MV-4-11 (cell line): Measurements from ENCODE around the gene SLC29A3.
A peak's percentile ranks its signal among the peaks of the same experiment; 100 is the strongest.
"Not testable (repeated sequence)": the region's sequence is repeated elsewhere in the genome, so short reads cannot be mapped to it uniquely, and the experiment has no call there.

ENCODE experiments used
- DNase-seq: peaks from one replicate; lab custom pipeline; 2025; lab: John Stamatoyannopoulos, UW

SLC29A3 gene

GRCh38 chr10:71284544-71285179 lies 34.4 kb upstream of the SLC29A3 start:
- no peak for DNase-seq

DNA sequence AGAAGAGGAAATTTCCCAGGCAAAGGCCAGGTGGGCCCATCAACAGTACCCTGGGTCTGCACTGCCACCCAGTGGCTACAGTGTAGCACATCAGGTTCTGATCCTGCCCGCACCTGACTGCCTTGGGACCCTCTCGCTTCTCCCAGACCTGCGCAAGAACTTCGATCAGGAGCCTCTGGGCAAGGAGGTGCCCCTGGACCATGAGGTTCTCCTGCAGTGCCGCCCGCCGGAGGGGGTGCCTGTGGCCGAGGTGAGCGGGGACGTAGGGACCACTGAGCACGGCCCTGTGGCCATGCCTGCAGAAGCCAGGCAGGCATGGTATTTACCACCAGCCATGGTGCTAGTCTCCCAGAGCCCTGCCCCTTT lies 33.9 kb upstream of the SLC29A3 start:
- DNase-seq = no peak

DNA sequence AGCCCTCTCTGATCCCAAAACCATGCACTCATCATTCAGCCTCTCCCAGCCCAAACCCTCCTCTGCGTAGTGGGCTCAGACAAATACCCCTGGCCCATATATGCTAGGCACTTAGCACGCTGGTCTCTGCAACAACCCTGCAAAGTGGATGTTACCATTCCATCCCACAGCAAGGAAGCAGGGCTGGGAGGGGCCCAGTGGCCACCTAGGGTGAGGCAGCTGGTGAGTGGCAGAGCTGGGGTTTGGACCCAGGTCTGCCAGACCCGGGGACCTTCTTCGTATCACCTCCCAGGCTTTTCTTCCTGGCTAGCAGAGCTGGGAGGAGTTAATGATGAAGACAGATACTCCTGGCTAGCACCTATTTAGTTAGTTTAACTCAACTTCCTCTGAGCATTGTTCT lies 33.1 kb upstream of the SLC29A3 start:
- DNase-seq = no peak

GRCh38 chr10:71286521-71287294 lies 32.4 kb upstream of the SLC29A3 start:
- no peak for DNase-seq

DNA sequence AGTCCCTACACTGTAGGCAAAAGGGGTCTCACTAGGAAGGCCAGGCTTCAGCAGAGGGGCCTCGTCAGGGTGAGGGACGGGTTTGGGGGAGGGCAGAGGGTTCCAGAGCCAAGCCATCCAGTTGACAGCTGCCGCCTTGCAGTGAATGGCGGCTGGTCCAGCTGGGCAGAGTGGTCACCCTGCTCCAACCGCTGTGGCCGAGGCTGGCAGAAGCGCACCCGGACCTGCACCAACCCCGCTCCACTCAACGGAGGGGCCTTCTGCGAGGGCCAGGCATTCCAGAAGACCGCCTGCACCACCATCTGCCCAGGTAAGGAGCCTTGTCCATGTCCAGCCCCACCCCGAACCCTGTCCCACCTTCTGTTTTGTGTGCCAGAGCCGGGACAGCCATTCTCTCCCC lies 31.6 kb upstream of the SLC29A3 start:
- no peak for DNase-seq

GRCh38 chr10:71288461-71288860 lies 30.6 kb upstream of the SLC29A3 start:
- no peak for DNase-seq

DNA sequence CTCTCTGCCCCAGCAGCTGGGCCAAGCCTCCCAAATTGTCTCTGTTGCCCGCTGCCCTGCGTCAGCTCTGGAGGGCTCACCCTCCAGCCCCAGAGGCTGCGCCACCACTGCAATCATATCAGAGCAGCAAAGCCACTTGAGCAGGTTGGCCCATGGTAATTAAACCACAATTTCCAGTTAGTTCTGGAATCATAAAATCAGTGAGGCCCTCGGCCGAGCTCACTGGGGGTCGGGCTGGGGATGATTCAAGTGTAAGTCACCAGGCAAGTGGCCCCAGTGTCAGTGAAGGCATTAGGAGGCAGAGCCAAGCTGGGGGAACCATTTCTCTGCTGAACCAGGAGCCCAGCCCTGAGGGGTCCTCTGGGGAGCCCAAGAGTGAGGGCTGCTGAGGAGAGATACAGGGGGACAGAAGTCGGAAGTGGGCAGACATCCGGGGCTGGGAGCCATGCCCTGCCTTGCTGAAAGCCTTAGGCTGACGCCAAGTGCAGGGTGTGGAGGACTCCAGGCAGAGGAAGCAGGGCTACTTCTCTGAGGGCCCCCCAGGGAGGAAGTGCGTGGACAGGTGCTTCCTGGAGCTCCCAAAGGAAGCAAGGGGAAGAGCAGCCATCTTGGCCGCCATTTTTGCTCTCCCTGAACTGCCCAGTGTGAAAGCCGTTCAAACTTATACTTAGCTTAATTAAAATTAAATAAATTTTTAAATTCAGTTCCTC lies 29.5 kb upstream of the SLC29A3 start:
- no peak for DNase-seq

- DNase-seq = no peak
Observed at GRCh38 chr10:71290331-71290730, 28.7 kb upstream of the SLC29A3 start.

DNA sequence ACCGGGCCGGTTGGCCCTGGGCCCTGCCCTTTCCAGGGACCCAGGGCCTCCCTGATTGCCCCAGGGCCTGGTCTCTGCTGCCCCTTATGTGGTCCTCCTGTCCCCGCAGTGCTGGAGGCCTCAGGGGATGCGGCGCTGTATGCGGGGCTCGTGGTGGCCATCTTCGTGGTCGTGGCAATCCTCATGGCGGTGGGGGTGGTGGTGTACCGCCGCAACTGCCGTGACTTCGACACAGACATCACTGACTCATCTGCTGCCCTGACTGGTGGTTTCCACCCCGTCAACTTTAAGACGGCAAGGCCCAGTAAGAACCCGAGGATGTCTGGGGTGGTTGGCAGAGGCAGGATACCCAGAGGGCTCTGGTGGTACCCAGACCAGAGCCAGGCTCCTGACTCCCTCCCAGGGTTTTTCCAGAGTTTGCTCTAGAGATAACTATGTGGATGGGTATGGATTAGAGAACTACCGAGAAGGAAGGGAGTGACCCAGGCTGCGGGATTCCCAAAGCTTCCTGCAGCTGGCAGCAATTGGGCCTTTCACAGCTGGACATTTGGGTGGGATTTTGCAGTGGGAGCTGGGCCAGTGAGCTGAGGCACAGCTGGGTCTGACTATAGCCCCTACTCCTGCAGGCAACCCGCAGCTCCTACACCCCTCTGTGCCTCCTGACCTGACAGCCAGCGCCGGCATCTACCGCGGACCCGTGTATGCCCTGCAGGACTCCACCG lies 28.1 kb upstream of the SLC29A3 start:
- DNase-seq = peak; percentile 69

- DNase-seq = no peak
Observed at GRCh38 chr10:71291528-71291900, 27.5 kb upstream of the SLC29A3 start.

- DNase-seq = no peak
Observed at GRCh38 chr10:71292624-71293445, 26.2 kb upstream of the SLC29A3 start.

- DNase-seq = no peak
Observed at GRCh38 chr10:71293446-71294084, 25.5 kb upstream of the SLC29A3 start.

DNA sequence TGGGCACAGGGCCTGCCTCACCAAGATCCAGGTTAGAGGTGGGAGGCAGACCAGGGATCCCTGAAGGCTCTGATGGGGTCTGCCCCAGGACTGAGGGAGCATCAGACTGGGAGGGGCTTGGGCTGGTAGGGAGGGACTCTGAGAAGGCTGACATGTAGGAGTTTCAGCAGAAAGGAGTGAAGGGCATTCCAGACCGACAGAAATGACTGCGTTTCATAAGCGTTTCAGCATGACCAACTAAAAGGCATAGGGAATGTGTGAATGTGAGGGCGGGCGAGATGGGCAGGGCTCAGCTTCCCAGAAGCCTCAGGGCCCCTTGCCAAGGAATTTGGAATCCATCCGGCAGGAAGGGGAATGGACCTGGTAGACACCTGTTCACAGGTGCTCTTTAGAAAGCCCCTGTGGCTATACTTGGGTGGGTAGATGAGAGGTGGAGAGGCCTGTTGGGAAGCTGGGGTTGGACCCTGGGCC lies 24.9 kb upstream of the SLC29A3 start:
- DNase-seq = no peak

DNA sequence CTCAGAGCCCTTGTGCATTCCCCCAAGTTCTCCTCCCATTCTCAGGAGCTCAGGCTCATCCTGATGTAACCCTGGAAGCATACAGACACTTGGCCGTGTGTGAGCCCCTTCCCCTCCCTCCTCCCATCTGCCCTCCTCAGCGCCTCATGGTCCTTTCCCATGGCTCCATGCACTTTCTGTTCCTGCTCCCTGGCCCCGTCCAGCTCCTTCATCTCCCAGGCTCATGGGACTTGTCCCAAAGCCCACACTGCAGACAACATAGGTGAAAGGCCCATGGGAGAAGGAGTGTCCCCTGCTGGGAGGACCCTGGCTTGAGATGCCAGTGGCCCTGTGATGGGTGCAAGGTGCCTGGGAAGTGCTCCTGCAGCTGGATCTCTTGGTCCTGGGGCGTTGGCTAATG lies 24.2 kb upstream of the SLC29A3 start:
- no peak for DNase-seq

GRCh38 chr10:71295641-71296040 lies 23.4 kb upstream of the SLC29A3 start:
- DNase-seq = no peak

DNA sequence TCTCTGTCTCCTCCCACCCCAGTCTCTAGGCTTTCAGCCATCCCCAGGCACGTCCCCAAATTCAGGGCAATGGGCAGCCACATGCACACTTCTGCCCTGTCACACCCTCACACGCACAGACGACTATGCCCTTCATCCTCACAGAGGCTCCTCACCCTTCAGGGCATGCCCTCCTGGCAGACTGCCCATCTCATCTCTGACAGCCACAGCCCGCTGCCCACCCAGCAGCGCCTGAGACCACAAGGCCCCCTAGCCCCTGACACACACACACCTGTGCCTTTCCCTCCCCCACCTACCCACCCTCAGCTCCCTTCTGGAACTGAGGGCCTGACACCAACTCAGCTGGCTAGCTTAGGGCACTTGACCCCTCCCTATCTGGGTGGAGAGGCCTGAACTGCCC lies 23.0 kb upstream of the SLC29A3 start:
- DNase-seq = no peak

DNA sequence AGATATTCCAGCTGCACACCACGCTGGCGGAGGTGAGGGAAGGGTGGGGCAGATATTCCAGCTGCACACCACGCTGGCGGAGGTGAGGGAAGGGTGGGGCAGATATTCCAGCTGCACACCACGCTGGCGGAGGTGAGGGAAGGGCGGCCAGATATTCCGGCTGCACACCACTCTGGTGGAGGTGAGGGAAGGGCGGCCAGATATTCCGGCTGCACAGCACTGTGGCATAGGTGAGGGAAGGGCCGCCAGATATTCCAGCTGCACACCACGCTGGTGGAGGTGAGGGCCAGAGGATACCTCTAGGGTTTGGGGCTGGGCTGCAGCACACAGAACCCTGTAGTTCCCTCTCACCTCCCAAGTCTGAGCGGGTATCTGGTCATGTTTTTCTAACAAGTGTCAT lies 22.2 kb upstream of the SLC29A3 start:
- DNase-seq = not testable (repeated sequence)

- DNase-seq = no peak
Observed at GRCh38 chr10:71297343-71297742, 21.7 kb upstream of the SLC29A3 start.

DNA sequence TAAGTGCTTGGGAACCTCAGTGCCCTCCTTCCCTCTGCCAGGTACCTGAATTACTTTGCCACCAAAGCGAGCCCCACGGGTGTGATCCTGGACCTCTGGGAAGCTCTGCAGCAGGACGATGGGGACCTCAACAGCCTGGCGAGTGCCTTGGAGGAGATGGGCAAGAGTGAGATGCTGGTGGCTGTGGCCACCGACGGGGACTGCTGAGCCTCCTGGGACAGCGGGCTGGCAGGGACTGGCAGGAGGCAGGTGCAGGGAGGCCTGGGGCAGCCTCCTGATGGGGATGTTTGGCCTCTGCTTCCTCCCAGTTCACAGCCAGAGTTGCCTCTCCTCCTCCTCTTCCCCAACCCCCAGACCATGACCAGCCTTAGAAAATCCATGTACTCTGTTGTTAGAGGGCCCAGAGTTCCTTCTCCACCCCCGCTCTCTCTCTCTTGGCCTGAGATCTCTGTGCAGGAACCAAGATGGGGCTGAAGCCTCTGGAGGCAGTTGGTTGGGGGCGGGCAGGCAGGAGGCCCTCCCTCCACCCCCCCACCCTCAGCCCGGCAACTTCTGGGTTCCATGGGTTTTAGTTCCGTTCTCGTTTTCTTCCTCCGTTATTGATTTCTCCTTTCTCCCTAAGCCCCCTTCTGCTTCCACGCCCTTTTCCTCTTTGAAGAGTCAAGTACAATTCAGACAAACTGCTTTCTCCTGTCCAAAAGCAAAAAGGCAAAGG lies 19.8 kb upstream of the SLC29A3 start:
- DNase-seq = peak; percentile 64
